ENCODE measurements around the gene DDX51.

The DDX51 gene

GRCh38 chr12:132164426-132164825, 20.3 kb upstream of the DDX51 start:
- Mint-ChIP-seq H3K27ac (no peak overlapping the region), H3K4me1 (peaks cover 9% of the 10 kb centered on the region), H3K36me3 (ENCODE audit: low read depth) (no peaks in the 10 kb centered on the region), H3K9me3 (peaks cover 13% of the 10 kb centered on the region), H3K4me3 (no peak overlapping the region), H3K27me3 (ENCODE audit: low read depth, poor library complexity) (peaks cover 34% of the 10 kb centered on the region)
- DNase-seq: no peak
- TF ChIP-seq CTCF (IDR thresholded peaks at IDR 0.05): no peak

- no peak for TF ChIP-seq CTCF (IDR thresholded peaks at IDR 0.05)
- H3K27ac Mint-ChIP-seq: no peak overlapping the region
- DNase-seq: no peak
- no peaks in the 10 kb centered on the region for H3K36me3 Mint-ChIP-seq (ENCODE audit: low read depth)
- H3K4me3 Mint-ChIP-seq: no peak overlapping the region
- peaks cover 9% of the 10 kb centered on the region for H3K4me1 Mint-ChIP-seq
- H3K27me3 Mint-ChIP-seq (ENCODE audit: low read depth, poor library complexity): peaks cover 34% of the 10 kb centered on the region
- peaks cover 13% of the 10 kb centered on the region for H3K9me3 Mint-ChIP-seq
Measured at GRCh38 chr12:132163911-132164288, 19.8 kb upstream of the DDX51 start.

- DNase-seq: no peak
- no peaks in the 10 kb centered on the region for H3K36me3 Mint-ChIP-seq (ENCODE audit: low read depth)
- no peak overlapping the region for H3K27ac Mint-ChIP-seq
- peaks cover 9% of the 10 kb centered on the region for H3K4me1 Mint-ChIP-seq
- peaks cover 13% of the 10 kb centered on the region for H3K9me3 Mint-ChIP-seq
- no peak for TF ChIP-seq CTCF (IDR thresholded peaks at IDR 0.05)
- H3K27me3 Mint-ChIP-seq (ENCODE audit: low read depth, poor library complexity): peaks cover 34% of the 10 kb centered on the region
- H3K4me3 Mint-ChIP-seq: no peak overlapping the region
Measured at GRCh38 chr12:132163041-132163910, 19.2 kb upstream of the DDX51 start.

GRCh38 chr12:132162508-132163031, 18.5 kb upstream of the DDX51 start:
- DNase-seq: no peak
- Mint-ChIP-seq H3K27me3 (ENCODE audit: low read depth, poor library complexity) (peaks cover 31% of the 10 kb centered on the region), H3K4me1 (peaks cover 6% of the 10 kb centered on the region), H3K9me3 (peaks cover 13% of the 10 kb centered on the region), H3K27ac (no peak overlapping the region), H3K4me3 (no peak overlapping the region), H3K36me3 (ENCODE audit: low read depth) (no peaks in the 10 kb centered on the region)
- TF ChIP-seq CTCF (IDR thresholded peaks at IDR 0.05): no peak

- Mint-ChIP-seq H3K4me3 (no peak overlapping the region), H3K4me1 (no peaks in the 10 kb centered on the region), H3K27ac (no peak overlapping the region), H3K27me3 (ENCODE audit: low read depth, poor library complexity) (peaks cover 25% of the 10 kb centered on the region), H3K36me3 (ENCODE audit: low read depth) (no peaks in the 10 kb centered on the region), H3K9me3 (peaks cover 9% of the 10 kb centered on the region)
- TF ChIP-seq CTCF (IDR thresholded peaks at IDR 0.05): no peak
- no peak for DNase-seq
Measured at GRCh38 chr12:132161796-132162507, 17.8 kb upstream of the DDX51 start.

Data from nephron progenitor cell (in vitro differentiated cells).